NCI-H1417 treated with DMSO at 0.1 percent for 48 hours (cell line): Measurements from ENCODE around the gene TNFRSF1A.
"Not testable (repeated sequence)": the region's sequence is repeated elsewhere in the genome, so short reads cannot be mapped to it uniquely, and the experiment has no call there.

Source experiments
- DNase-seq: peaks from one replicate; lab custom pipeline; 2025; lab: John Stamatoyannopoulos, UW

TNFRSF1A gene

DNA sequence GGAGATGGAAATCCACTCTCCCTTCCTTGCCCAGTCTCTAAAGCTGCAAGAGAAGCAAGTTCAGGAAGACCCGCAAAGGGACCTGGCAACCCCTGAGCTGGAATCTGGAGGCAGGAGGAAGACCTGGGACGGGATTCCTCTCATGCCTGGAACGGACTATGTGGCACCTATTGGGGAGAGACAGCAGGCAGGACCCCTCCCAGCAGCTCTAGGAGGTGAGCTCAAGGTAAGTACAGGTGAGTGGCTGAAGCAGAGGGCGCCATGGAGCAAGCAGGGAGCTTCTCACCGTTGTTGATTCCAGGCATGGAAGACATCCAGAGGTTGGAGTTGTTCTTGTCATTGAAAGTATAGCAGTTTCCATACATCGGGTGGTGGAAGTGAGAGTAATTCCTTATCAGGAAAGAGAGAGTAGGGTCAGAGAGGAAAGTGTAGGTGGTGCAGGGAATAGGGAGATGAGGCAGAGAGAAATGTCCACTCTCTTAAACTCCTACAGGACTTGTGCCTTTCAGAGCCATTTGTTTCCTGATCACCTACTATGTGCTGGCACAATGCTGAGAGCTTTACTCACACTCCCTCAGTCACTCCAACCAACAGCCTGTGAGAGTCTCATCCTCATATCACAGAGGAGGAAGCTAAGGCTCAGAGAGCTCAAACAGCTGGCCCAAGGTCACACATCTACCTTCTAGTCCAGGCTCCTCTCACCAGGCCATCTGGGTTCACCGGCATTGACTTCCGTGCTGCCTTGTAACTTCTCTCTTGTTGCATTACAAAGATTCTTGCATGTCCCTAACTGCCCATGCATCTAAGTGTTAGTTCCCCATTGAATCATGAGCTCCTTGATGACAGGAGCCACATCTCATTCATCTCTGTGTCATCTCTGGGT is 13.9 kb upstream of the TNFRSF1A start:
- no peak for DNase-seq

DNA sequence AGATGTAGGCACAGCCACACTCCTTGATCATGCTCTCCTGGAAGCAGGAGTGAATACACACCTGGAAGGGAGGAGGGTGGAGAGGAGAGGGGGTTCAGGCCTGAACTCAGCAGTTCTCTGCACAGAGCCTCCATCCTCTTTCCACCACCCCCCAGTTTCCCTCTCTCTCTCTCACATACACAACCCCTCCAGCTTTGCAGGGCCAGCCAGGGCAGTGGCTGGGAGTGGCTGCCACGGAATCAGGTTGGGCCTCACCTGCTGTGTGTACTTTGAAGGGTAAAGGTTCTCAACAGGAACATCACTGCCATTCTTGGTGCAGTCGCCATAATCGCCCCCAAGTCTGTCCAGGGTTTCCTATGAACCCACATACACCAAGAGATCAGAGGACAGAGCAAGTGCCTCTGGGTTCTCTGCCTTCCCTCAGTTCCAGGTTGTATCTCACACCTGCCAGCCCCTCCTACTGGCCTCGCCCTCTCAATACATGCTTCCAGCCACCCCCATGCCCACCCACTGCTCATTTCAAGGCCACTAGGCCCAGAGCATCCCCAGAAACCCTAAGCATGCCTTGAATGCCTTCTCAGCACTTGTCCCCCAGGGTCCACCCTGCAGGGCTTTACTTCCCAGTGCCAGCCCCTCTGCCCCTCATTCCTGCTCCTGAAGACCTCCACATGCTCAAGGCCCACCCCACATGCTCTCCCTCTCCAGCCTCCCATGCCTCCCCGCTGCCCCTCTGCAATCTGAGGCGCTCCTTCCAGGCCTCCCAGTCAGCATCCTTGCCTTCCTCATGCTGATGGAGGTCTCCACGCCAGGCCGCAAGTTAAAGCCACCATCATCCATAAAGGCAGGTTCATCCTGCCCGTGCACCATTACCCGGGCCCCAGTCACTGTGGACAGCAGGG is 12.9 kb upstream of the TNFRSF1A start:
- DNase-seq = no peak

DNA sequence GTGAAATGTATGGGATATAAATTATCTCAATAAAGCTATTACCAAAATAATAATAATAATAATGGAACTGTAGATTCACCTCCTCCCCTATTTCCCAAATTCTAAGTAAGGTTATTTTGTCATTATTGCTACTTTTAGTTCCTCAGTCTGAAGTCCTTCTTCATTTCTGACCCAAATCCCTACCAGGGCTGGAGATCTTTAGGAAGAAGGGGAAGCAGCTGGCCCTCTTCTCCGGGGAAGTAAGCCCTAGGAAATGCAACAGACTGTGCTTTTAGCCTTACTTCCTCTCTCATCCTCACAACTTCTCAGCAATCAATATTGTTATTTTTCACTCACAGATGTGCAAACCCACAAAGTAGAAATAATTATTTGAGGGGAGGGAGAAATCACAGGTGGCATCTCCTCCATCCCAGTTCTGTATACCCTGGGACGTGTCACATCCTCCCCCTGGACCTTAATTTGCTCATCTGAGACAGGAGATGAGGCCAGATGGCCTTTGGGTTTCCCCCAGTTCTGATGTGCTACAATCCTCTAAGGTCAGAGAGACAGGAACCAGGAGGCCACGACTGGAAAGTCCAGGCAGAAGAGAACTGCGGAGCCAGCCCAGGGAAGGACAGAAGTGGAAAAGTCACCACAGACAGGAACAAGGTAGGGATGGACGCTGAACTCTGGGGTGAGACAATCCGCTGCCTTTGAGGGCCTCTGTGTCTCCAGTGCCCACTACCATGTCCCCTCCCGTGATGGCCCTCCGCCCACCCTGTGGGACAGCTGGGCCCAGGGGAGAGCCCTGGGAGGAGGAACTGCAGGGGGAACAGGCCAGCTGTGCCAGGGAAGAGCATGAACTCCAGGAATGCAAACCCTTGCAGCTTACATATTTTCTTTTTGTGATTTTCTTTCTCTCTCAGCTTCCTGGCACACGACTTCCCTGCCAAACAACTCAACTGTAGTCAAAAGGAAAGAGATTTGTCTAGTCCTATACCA is 10.6 kb upstream of the TNFRSF1A start:
- no peak for DNase-seq

DNA sequence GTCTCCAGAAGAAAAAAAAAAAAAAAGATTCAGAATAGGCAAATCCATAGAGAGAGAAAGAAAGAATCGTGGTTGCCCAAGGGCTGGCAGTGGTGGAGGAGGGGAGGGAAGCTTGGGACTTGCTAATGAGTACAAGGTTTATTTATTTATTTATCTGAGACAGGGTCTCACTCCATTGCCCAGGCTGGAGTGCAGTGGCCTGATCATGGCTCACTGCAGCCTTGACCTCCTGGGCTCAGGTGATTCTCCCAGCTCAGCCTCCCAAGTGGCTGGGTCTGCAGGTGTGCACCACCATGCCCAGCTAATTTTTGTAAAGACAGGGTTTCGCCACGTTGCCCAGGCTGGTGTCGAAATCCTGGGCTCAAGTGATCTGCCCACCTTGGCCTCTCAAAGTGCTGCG is 9.7 kb upstream of the TNFRSF1A start:
- no peak for DNase-seq

DNA sequence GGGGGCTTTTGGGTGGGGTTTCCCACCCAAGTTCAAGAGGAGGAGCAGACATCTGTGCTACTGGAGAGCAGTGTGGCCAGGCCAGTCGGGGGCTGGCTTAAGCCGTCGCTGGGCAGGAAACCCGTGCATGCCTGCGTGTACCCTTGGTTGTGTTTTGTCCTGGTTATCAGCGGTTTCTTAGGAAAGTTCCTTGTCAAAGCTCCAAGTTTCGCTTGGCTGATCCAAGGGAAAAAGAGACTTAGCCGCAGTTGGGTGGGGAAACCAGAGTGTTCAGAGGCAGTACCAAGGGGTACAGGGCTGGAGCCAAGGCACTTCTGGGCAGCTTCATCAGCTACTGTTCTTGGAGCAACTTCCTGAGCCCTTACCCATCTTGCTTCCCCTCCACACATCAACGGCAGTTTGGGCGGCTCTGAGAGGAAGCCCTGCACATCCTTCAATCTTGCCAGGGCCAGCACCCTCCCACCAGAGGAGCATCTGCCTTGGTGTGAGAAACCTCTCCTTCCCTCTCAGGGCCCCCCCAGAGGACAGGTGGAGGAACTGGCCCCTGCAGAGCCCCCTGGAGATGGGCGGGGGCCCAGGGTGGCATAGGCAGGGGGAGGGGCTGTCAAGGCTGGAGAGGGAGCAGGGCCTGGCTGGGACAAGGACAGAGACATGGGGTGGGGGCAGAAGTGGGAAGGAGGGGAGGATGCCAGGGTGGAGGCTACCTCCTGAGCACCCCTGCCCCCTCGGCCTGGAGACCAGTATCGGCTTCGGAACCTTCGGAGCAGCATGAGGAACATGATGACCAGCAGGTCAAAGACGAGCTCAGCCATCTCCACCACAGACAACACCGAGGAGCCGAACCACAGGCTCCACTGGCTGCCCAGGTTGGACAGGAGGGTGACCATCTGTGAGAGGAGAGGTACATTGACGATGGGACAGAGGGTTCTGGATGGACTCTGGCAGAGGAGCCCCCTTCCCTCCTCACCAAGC is 5.8 kb upstream of the TNFRSF1A start:
- no peak for DNase-seq

DNA sequence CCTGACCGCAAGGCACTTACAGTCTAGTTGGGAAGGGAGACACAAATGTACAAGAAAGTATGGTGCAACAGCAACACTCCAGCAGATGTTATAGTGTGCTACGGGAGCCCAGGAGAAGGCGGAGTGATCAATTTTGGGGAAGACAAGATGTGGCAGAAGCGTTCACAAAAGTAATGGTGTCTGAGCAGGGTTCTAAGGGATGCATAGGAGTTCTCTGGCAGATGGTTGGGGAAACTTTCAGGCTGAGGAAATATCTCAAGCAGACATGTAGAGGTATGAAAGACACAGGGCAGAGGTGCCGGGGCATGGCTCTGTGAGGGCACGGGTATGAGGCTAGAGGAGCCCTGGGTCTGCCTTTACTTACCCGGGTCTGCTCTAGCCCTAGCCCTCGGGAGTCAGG is 5.1 kb upstream of the TNFRSF1A start:
- no peak for DNase-seq

DNA sequence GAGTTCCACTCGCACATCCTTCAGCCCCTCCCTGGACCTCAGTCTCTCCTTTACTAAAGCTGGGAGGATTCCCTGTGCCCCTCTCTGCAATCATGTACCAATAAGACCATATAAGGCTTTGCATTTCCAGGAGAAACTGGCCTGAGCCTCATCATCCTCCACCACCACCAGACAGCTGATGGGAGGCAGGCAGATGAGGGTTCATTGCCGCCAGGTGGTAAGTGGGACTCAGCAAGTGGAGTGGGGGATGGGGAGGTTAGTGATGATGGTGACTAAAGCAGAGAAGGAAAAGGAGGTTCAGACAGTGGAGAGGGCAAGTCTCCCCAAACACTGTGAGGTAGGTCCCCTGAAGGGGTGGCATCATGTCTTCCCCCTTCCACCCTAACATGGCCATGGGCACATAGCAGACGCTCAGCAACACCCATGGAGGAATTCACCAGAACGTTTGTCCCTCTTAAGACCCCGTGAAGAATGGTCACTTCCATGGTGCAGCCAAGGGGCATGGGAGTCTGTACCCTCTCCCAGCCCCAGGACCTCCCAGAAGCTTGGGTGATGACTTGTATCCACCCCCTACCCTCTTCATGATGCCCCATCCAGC is 4.5 kb upstream of the TNFRSF1A start:
- no peak for DNase-seq

DNA sequence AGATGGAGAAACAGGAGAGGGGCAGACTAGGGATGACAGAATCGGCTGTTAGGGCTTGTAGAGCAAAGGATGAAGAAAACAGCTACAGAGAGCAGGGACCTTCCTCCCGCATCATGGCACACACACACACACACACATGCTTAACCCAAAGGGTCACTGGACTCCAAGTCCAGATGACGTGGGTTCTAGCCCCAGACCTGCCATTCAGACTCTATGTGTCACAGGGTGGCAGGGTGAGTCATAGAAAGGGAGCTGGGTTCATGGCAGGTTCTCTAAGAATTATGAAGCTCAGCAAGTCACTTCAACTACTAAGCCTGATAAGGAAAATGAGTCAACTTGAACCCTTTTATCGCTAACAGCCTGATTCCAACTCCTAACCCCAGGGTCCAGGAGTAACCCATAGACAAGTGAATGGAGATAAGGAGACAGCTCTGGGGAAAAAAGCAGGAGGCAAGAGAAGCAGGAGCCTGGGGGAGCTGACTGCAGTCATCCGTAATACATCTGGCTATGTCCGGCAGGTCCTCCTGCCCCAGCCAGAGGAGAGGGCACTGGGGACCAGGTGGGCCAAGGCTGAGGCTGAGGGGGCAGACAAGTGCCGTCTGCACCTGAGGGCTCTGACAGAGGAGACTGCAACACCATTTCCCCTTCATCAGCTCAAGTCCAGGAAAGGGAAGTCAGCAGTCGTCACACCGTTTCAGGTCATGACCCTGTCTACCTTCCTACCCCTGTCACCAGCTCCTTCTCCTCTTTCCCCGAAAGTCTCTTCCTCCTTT is 3.6 kb upstream of the TNFRSF1A start:
- no peak for DNase-seq

DNA sequence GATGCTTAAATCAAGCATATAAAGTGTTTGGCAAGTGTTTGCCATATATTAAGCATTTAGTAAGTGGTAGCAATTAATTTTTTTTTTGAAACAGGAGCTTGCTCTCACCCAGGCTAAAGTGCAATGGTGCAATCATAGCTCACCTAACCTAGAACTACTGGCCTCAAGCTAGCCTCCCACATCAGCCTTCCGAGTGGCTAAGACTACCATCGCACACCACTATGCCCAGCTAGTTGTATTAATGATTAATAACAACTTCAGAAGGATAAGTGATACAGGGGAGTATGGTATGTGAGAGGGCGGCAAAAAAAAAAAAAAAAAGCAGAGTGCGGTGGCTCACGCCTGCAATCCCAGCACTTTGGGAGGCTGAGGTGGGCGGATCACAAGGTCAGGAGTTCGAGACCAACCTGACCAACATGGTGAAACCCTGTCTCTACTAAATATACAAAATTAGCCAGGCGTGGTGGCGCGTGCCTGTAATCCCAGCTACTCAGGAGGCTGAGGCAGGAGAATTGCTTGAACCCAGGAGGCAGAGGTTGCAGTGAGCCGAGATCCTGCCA is 2.3 kb upstream of the TNFRSF1A start:
- not testable (repeated sequence) for DNase-seq

DNA sequence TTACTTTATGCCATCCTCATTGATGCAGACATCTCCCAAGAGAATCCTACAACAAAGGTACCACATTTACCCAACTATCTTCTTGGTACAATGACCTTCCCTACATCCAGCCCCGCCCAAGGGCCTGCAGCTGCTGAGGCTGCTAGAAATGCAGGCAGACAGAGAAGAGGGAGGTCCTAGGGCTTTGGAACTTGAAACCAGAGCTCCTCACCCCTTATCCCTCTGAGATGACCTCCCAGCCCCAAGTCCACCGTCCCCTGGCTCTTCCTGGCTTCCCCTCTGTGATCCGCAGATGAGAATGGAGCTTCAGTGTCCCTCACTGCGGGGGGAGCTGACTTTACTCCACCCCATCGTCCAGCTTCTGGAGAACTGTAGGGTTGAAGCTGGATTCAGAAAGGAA is 1.6 kb upstream of the TNFRSF1A start:
- DNase-seq = no peak

DNA sequence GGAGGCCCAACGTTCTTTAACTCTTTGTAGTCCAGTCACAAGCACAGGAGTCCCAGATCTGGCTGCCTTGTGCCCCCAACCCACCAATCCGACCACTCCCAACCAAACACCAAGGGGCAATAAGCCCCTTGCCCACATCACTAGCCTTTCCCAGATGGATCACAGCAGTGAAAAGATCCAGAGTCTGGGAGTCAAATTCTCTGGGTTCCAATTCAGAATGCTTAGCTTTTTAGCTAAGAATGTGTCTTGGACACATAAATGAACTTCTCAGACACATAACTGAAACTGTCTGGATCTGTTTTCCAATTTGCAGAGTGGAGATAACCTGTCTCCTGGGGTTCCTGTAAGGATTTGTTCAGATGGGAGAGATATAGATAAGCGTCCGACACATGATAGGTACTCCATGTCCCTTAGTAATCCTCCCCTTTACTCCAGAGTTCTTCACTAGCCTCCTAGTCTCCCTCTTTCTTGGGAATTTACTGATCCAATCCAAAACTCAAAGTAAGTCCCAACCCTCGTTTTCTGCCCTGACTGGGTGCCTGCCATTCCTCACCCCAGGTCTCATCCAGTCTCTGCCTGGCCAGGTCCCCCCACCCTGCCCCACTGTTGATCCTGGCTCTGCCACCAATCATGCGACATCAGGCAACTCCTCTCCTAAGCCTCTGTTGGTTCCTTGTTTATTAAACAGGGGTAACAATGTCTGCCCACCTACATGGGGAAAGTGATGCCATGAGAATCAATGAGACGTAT is 439 bp upstream of the TNFRSF1A start:
- DNase-seq = no peak

DNA sequence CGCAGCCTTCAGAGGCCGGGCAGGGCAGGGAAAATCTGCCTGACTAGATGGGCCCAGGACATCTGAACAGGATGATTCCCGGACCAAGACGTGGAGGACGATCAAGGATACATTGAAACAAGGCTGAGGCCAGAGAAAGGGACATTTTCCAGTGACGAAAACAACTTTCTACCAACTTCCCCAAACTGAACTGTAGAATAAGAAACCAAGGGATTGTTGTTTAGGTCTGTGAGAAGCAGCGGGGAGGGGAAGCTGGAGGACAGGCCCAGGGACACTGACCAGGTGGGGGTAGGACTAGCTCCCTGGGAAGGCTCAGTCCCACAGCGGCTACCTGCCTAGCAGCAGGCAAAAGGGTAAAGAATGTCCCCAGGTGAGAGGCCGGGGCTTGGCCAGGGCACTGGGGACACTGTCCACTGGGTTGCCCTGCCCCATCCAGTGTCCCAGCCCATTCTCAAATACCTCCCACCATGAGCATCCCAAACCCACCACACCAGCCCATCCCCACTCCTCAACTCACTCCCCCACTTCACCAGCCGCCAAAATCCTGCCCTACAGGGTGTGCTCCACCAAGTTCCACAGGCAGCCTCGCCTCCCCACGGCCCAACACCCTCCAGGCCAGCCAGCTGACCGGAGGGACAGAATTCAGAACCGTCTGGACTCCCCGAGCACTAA is 995 bp downstream of the TNFRSF1A start:
- DNase-seq = no peak

DNA sequence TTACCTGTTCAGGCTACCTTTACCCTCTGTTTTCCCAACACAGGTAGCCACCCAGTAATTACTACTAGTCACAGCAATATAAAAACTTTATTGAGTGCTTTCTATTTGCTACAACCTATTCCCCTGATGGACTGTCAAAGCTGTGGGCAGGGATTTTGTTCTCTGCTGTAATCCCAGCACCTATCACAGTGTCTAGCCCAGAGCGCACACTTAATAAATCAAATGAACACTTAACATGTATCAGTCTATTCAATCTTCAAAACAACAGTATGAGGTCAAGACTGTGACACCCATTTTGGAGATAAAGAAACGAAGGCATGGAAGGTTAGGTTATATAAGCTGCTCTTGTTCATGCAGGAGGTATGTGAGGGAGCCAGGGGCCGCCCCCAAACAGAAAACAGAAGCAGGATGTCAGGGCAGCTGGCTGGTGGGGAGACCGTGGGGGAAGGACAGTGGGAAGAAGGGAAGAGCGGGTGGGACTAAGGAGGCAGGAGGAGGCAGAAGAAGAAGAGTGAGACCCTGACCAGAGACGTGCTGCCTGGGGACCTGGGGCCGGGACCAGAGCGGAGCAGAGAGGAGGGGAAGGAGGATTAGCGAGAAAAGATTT is 1.7 kb downstream of the TNFRSF1A start:
- no peak for DNase-seq

DNA sequence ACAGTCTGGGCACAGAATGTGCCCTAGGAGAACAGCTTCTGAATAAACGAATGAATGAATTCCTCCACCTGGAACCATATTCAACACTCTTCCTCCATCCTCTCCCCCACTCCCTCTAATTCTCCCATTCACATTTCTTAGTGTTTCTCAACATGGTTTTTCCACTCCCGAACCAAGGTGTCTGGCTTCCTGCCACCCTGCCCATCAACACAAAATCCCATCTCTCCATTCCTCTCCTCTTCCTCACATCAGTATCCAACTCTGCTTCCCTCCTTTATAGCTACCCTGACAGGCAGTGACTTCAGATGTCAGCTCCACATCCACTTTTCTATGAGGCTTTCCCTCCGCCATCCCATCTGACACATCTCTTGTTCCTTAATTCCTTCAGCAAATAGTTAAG is 2.9 kb downstream of the TNFRSF1A start:
- no peak for DNase-seq

DNA sequence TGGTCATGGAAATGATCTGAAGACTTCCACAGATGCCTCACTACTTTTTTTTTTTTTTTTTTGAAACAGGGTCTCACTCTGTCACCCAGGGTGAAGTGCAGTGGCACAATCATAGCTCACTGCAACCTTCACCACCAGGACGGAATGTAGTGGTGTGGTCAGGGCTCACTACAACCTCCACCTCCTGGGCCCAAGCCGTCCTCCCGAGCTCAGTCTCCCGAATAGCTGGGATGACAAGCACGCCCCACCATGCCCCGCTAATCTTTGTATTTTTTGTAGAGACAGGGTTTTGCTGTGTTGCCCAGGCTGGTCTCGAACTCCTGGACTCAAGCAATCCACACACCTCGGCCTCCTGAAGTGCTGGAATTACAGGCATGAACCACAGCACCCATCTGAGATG is 3.3 kb downstream of the TNFRSF1A start:
- not testable (repeated sequence) for DNase-seq

DNA sequence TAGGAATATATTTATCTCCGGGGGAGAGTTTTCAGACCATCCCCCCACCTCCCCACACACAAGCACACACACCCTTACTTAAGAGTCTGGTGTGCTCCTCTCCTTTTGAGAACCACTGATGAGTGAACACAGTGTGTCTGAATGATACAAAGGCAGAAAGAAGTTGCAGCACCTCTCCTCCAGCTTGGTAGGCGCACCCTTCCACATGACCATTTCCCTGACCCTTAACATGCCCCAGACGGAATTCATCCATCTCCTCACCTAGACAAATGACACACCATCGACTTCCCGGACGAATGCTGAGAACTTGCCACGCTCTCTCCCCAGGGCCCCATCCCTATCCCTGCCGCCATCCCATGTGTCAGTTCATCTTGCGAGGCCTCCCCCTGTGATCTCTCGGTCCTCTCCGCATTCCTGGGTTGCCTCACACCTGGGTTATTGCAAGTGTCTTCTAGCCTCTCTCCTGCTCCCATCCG is 3.9 kb downstream of the TNFRSF1A start:
- no peak for DNase-seq
